NCI-H146 (cell line): ENCODE results near the gene AKT3.
A peak's percentile ranks its signal among the peaks of the same experiment; 100 is the strongest.

Source experiments
- DNase-seq: peaks from one replicate; lab custom pipeline; 2025; lab: John Stamatoyannopoulos, UW

Gene AKT3

DNA sequence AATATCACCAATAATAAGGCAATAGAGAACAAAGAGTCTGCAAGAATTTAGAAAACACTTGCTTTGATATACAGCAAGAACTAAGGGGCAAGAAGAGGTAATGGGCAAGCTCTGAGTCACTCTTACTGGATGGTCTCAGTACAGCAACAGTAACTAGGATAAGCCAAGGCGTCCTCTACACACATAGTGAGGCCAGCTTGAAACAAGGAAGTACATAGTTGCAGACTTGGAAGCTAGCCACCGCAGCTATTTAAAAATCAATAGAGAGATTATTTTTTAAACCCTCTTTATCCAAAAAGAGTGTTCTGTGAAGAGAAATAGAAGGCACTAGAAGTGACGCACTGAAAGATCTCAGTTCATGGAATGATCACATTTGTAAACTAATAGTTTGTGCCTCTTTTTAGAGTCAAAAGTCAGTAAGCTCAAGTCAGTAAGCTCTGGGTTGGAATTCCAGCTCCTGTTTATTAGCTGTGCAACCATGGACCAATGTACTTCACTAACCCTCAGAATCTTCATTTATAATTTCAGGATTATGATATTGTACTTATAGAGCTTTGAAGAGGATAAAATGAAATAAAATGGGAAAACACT lies 118.6 kb downstream of the AKT3 start:
- no peak for DNase-seq

DNA sequence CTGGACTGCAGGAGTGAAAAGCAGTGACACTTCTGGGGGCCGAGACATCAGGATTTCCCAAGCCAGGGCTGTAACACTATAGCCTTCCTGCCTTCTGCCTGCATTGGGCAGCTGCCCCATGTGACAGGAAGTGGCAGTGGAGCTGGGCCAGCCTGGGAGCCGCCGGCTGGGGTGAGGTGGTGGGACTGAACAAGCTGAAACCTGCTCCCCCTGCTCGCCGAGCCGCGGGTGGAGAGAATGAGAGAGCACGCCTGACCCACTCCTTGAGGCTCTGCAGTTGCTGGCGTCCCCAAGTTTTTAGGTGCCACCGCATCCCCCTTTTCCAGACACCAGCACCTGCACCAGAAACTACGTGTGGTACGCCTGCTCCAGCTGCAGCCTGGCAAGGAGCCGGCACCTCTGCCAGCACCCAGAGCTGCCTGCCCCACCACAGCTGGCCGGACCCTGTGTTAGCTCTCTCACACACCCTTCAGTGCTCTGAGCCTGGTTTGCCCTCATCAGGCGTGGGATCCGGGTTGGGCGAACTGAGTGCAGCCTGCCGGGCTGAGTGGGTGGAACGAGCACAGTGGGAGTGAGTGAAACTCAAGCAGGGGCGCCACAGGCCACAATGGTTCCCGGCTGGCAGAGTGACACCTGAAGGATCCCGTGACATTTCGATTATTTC lies 119.4 kb downstream of the AKT3 start:
- no peak for DNase-seq

DNA sequence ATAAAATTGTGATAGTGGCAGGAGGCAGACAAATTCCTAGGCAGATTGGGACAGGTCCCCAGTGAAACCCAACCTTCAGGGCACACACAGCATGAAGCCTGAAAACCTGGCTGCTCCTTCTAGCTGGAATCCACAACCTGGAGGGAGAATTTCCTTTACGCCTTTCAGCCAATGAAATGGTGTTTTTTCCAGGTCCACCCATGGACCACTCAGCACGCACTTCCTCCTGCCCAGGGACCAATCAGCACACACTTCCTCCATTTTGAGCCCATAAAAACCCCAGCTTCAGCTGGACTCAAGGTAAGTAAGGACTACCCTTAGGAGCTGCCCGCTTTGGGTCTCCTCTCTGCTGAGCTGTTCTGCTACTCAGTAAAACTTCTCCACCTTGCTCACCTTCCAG lies 120.1 kb downstream of the AKT3 start:
- no peak for DNase-seq

DNA sequence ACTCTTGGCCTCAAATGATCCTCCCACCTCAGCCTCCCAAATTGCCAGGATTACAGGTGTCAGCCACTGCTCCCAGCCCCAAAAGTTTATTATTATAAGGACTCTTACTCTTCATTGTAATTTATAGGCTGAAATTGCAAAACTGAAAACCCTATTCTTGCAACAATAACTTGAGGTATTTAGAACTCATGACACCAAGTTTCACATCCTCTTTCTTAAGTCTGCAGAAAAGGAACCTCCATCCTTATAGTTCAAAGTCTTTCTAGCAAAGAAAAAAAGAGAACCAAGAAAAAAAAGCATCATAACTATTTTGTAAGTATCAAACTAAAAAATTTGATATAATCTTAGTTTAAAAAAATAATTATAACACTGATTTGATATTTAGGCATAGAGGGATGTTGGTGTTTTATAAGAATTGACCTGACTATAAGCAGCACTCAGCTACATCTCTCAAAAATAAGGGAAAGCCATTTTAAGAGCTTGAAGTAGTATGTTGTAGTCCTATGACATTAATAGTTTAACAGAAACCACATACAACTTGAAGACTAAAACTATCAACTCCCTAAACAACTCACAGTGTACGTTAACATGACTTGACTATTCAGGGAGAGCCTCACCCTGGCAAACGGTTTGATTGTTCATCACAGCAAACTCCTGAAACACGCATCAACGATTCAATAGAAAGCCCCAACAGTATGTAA lies 122.4 kb downstream of the AKT3 start:
- DNase-seq = no peak

GRCh38 chr1:243726806-243727502 lies 123.1 kb downstream of the AKT3 start:
- DNase-seq = no peak

DNA sequence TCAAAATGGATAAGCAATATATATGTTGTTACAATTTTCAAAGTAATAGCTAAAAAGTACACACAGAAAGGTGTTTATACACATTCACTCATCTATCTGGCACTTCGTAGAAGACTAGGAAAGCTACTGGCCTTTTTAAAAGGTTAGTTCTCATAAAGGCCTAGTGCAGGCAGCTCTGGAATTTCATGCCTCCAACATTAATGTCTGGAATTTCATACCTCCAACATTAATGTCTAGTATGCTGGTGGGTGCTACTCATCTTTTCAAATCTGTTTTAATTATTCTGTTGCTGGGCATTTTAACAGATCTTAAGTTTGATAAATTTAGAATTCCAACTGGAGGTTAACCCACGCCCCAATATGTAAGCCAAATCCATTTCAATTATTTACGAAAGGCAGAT lies 124.2 kb downstream of the AKT3 start:
- no peak for DNase-seq

DNA sequence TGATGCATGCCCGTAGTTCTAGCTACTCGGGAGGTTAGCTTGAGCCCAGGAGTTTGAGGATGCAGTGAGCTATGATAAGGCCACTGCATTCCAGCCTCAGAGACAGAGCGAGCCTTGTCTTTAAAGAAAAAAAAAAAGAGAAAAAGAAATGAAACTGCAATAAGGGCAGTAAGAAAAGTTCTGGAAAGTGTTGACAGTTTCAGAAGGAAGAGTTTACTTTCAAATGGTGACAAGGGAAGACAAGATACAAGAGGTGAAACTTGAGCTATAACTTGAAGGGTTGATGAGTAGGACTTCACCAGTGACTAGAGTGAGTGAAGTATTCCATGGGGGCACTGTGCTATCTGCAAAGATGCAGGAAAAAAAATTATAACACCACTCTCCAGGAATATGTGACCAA lies 125.0 kb downstream of the AKT3 start:
- no peak for DNase-seq

DNA sequence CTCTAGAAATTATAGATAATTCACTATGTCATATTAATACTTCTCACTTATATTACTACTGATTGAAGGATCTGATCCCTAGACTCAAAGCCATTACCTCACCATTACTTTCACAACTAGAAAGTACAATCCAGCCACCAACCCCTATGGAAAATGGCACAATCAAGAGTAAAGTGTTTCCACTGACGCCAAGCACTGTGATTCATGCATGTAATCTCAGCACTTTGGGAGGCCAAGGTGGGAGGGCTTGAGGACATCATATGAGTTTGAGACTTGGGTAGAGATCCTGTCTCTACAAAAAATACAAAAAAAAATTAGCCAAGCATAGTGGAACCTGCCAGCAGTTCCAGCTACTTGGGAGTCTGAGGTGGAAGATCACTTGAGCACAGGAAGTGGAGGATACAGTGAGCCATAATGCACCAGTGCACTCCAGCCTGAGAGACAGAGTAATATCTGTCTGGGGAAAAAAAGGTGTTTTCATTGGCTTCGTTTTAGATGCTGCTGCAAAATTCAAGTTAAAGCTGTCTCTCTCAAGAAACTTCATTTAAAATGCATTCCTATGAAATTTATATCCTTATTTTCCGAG lies 126.5 kb downstream of the AKT3 start:
- DNase-seq = no peak

GRCh38 chr1:243723050-243723449 lies 127.0 kb downstream of the AKT3 start:
- no peak for DNase-seq

- DNase-seq = no peak
These were observed 130.6 kb downstream of the AKT3 start for GRCh38 chr1:243719476-243719875.

DNA sequence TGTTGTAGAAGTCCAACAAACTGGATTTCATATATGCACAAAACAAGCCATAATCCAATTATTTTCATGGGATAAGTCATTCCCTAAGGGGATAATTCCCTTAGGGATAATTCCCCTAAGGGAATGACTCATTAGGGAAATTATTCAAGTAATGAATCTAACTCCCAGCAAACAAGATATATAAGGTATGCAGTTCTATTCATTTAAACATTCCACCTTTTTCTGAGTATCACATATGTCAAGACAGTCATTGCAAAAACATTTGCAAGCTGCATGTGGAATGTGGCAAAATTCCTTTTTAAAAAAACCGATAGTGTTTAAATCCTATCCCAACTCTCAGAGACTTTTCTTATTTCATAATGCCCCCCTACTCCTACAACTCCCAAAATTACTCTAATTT lies 131.2 kb downstream of the AKT3 start:
- no peak for DNase-seq

- no peak for DNase-seq
These were observed 132.0 kb downstream of the AKT3 start for GRCh38 chr1:243718022-243718421.

GRCh38 chr1:243716906-243717305 lies 133.1 kb downstream of the AKT3 start:
- no peak for DNase-seq

- no peak for DNase-seq
These were observed 134.8 kb downstream of the AKT3 start for GRCh38 chr1:243715285-243715684.

- DNase-seq = peak; percentile 95
These were observed 136.4 kb downstream of the AKT3 start for GRCh38 chr1:243713470-243714186.

- peak; percentile 42 for DNase-seq
These were observed 137.1 kb downstream of the AKT3 start for GRCh38 chr1:243712941-243713340.

GRCh38 chr1:243712242-243712641 lies 137.8 kb downstream of the AKT3 start:
- no peak for DNase-seq

GRCh38 chr1:243710467-243710866 lies 139.6 kb downstream of the AKT3 start:
- DNase-seq = no peak

DNA sequence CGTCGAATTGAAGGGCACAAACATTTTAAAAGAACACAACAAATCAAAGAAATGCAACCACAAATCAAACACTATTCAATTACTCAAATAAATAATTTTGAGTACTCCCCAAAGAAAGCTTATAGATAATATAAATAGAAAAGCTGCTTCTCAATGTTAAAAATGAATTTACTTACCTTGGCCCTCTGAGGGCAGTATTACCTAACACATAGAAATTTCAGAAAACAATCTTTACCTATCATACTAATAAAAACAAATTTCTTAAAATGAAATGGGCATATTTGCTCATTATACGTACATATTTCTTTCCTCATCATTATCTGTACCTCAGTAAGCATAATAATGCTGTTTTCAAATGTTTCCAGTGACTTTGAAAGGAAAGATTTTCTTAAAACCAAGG lies 141.8 kb downstream of the AKT3 start:
- no peak for DNase-seq

GRCh38 chr1:243706563-243706962 lies 143.5 kb downstream of the AKT3 start:
- DNase-seq = peak; percentile 6

- DNase-seq = peak; percentile 91
These were observed 144.5 kb downstream of the AKT3 start for GRCh38 chr1:243705585-243705984.

- no peak for DNase-seq
These were observed 148.2 kb downstream of the AKT3 start for GRCh38 chr1:243701872-243702271.
